Activated CD4-positive, alpha-beta T cell treated with anti-CD3 and anti-CD28 coated beads for 48 hours (primary cell): ENCODE data around the gene MREG.

Experiments
- DNase-seq: peaks from one replicate; pipeline ENCODE4 v3.0.0-alpha.2; 2020

MREG gene

GRCh38 chr2:216013080-216013909, at the start of gene MREG:
Gene MREG, minus strand, starts transcription at chr2:216013551. Its CDS starts 224 bp downstream, at chr2:216013327.
- DNase-seq: peak; percentile 92

- no peak for DNase-seq
These were observed 46.0 kb upstream of the MREG start for GRCh38 chr2:216059233-216059834.

GRCh38 chr2:216057688-216058193, 44.4 kb upstream of the MREG start:
- peak; percentile 62 for DNase-seq

GRCh38 chr2:216056739-216057138, 43.4 kb upstream of the MREG start:
- no peak for DNase-seq

- no peak for DNase-seq
These were observed 42.3 kb upstream of the MREG start for GRCh38 chr2:216055680-216056079.

- DNase-seq: no peak
These were observed 39.1 kb upstream of the MREG start for GRCh38 chr2:216052420-216052819.

- DNase-seq: no peak
These were observed 38.0 kb upstream of the MREG start for GRCh38 chr2:216051350-216051749.

GRCh38 chr2:216049452-216049851, 36.1 kb upstream of the MREG start:
- no peak for DNase-seq

GRCh38 chr2:216047397-216047796, 34.0 kb upstream of the MREG start:
- DNase-seq: no peak

- no peak for DNase-seq
These were observed 31.6 kb upstream of the MREG start for GRCh38 chr2:216044883-216045486.

GRCh38 chr2:216043949-216044348, 30.6 kb upstream of the MREG start:
- no peak for DNase-seq

- DNase-seq: no peak
These were observed 28.1 kb upstream of the MREG start for GRCh38 chr2:216041438-216041837.

- DNase-seq: no peak
These were observed 26.6 kb upstream of the MREG start for GRCh38 chr2:216039918-216040317.

- DNase-seq: peak; percentile 89
These were observed 20.7 kb upstream of the MREG start for GRCh38 chr2:216034065-216034464.

- DNase-seq: no peak
These were observed 20.1 kb upstream of the MREG start for GRCh38 chr2:216033403-216033802.

GRCh38 chr2:216031960-216032689, 18.8 kb upstream of the MREG start:
- DNase-seq: no peak

GRCh38 chr2:216030216-216030615, 16.9 kb upstream of the MREG start:
- DNase-seq: no peak

- peak; percentile 36 for DNase-seq
These were observed 16.2 kb upstream of the MREG start for GRCh38 chr2:216029416-216030129.

GRCh38 chr2:216024779-216025336, 11.5 kb upstream of the MREG start:
- DNase-seq: no peak

GRCh38 chr2:216023055-216023648, 9.8 kb upstream of the MREG start:
- peak; percentile 68 for DNase-seq

GRCh38 chr2:216021768-216022565, 8.6 kb upstream of the MREG start:
- no peak for DNase-seq
